Esophagus squamous epithelium (tissue), 4 donors: ENCODE measurements around the gene ELOA2.
"Not testable (repeated sequence)": the region's sequence is repeated elsewhere in the genome, so short reads cannot be mapped to it uniquely, and the experiment has no call there.

ENCODE experiments used
- POLR2A ChIP-seq, 4 donors: fragments of 450-650 bp; IDR thresholded peaks; one replicate each; pipeline ENCODE4 v1.6.1; 2017; ENCODE audit warnings: antibody characterized with exemption in 4 of 4, mild to moderate bottlenecking in 4 of 4, moderate library complexity in 3 of 4
- TF ChIP-seq, protein P1 (sequence below), 6 experiments: fragments of 450-650 bp in 4 of 6; fragments of 200-600 bp in 2 of 6; sonication (generic) in 2 of 6; IDR thresholded peaks; one replicate each; pipeline ENCODE4 v1.5.1; 2016 to 2019; ENCODE audit warnings: antibody characterized with exemption in 6 of 6, mild to moderate bottlenecking in 4 of 6, moderate library complexity in 4 of 6

DNA sequence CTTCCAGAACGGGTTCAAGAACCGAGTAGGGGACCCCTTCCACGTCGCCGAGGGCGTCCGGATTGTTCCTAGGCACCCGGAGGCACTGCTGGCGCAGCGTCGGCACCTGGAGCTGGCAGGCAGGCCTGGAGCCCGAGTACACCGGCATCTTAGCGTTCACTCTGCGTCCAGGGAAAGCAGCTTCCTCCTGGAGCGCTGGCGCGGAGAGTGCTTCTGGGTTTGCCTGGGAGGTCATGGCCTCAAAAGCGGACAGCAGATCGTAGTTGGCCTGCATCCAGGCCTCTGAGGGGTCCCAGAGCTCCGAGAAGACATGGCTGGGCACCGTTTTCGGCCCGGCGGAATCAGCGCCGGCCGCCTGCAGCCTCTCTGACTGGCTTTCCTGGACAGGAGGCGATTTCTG lies 6.7 kb downstream of the ELOA2 start:
- TF ChIP-seq, protein P1, sequence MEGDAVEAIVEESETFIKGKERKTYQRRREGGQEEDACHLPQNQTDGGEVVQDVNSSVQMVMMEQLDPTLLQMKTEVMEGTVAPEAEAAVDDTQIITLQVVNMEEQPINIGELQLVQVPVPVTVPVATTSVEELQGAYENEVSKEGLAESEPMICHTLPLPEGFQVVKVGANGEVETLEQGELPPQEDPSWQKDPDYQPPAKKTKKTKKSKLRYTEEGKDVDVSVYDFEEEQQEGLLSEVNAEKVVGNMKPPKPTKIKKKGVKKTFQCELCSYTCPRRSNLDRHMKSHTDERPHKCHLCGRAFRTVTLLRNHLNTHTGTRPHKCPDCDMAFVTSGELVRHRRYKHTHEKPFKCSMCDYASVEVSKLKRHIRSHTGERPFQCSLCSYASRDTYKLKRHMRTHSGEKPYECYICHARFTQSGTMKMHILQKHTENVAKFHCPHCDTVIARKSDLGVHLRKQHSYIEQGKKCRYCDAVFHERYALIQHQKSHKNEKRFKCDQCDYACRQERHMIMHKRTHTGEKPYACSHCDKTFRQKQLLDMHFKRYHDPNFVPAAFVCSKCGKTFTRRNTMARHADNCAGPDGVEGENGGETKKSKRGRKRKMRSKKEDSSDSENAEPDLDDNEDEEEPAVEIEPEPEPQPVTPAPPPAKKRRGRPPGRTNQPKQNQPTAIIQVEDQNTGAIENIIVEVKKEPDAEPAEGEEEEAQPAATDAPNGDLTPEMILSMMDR (IDR thresholded peaks at IDR 0.05) = not testable (repeated sequence)
- TF ChIP-seq POLR2A (IDR thresholded peaks at IDR 0.05) = not testable (repeated sequence)
